GM23338 (cell line): ENCODE results near the gene NDUFAF8. TPM values are rescaled to one million over a fixed set of nuclear protein-coding genes. Genes with fewer than 3 reads are reported as not detected.

Experiments used
- ATAC-seq: fragments of 200-7000 bp; cut with Tn5 transposase; 3 replicates; pipeline ENCODE4 v1.9.1; 2020
- DNase-seq: peaks from one replicate; pipeline ENCODE4 v3.0.0-alpha.2; 2015; ENCODE audit warnings: low spot score
- H2AFZ ChIP-seq: fragments of 200-600 bp; sonication (generic); 2 replicates; pipeline ENCODE4 v1.8.0; 2016; ENCODE audit warnings: antibody characterized with exemption, mild to moderate bottlenecking, moderate library complexity
- H3F3A ChIP-seq: fragments of 200-600 bp; sonication (generic); replicated peaks from 2 replicates; pipeline ENCODE4 v1.8.0; 2017; ENCODE audit warnings: antibody characterized with exemption, mixed run types, low read depth
- H3K27ac ChIP-seq: fragments of 200-600 bp; sonication (generic); 2 replicates; pipeline ENCODE4 v1.6.1; 2016; ENCODE audit warnings: low read depth
- H3K27me3 ChIP-seq: fragments of 200-600 bp; sonication (generic); 2 replicates; pipeline ENCODE4 v1.8.0; 2016; ENCODE audit warnings: mild to moderate bottlenecking, mixed run types, moderate library complexity; ENCODE audit not compliant: insufficient read depth
- H3K36me3 ChIP-seq: fragments of 200-600 bp; sonication (generic); 2 replicates; pipeline ENCODE4 v1.8.0; 2016; ENCODE audit warnings: mild to moderate bottlenecking; ENCODE audit not compliant: insufficient read depth
- H3K4me1 ChIP-seq: fragments of 200-600 bp; sonication (generic); 2 replicates; pipeline ENCODE4 v1.8.0; 2016; ENCODE audit warnings: mild to moderate bottlenecking, moderate library complexity; ENCODE audit not compliant: insufficient read depth
- H3K4me2 ChIP-seq: fragments of 200-600 bp; sonication (generic); 2 replicates; pipeline ENCODE4 v1.7.1; 2017; ENCODE audit warnings: mixed run types
- H3K4me3 ChIP-seq: fragments of 200-600 bp; sonication (generic); 2 replicates; pipeline ENCODE4 v1.6.1; 2016; ENCODE audit warnings: mixed run types
- H3K79me2 ChIP-seq: fragments of 200-600 bp; sonication (generic); replicated peaks from 2 replicates; pipeline ENCODE4 v1.8.0; 2017; ENCODE audit warnings: mild to moderate bottlenecking; ENCODE audit not compliant: insufficient read depth
- H3K9me2 ChIP-seq: fragments of 200-600 bp; sonication (generic); 2 replicates; pipeline ENCODE4 v1.8.0; 2017; ENCODE audit not compliant: insufficient read depth
- H4K20me1 ChIP-seq: fragments of 200-600 bp; sonication (generic); replicated peaks from 2 replicates; pipeline ENCODE4 v1.8.0; 2017; ENCODE audit warnings: mild to moderate bottlenecking; ENCODE audit not compliant: insufficient read depth
- H3K27ac Mint-ChIP-seq: 2 replicates; pipeline ENCODE4 v1.8.0; 2020; ENCODE audit warnings: inconsistent platforms, mild to moderate bottlenecking, moderate library complexity, mixed read lengths
- H3K27me3 Mint-ChIP-seq: 3 replicates; pipeline ENCODE4 v1.8.0; 2022; ENCODE audit warnings: low read depth, mild to moderate bottlenecking, moderate library complexity, mixed read lengths, inconsistent platforms; ENCODE audit not compliant: insufficient read depth, poor library complexity
- H3K36me3 Mint-ChIP-seq: 3 replicates; pipeline ENCODE4 v1.8.0; 2021; ENCODE audit warnings: low read depth, mild to moderate bottlenecking, inconsistent platforms, moderate library complexity, mixed read lengths
- H3K4me1 Mint-ChIP-seq: 3 replicates; pipeline ENCODE4 v1.8.0; 2020; ENCODE audit warnings: mild to moderate bottlenecking, inconsistent platforms, mixed read lengths
- H3K4me3 Mint-ChIP-seq: 3 replicates; pipeline ENCODE4 v1.8.0; 2021; ENCODE audit warnings: moderate library complexity, mild to moderate bottlenecking, inconsistent platforms, mixed read lengths
- H3K9me3 Mint-ChIP-seq: 3 replicates; pipeline ENCODE4 v1.8.0; 2020; ENCODE audit warnings: moderate library complexity, mild to moderate bottlenecking, inconsistent platforms, mixed read lengths
- CREB1 ChIP-seq: fragments of 250-450 bp; sonication (Bioruptor Pico); IDR thresholded peaks from 2 replicates; pipeline ENCODE4 v1.5.0; 2020; ENCODE audit warnings: low read depth, mild to moderate bottlenecking, moderate library complexity
- EZH2phosphoT487 ChIP-seq: fragments of 200-600 bp; sonication (generic); IDR thresholded peaks from one replicate; pipeline ENCODE4 v1.8.1; 2018; ENCODE audit warnings: antibody characterized with exemption; ENCODE audit not compliant: unreplicated experiment
- JUNB ChIP-seq: IDR thresholded peaks from one replicate; pipeline ENCODE4 v1.6.1; 2016; ENCODE audit warnings: antibody characterized with exemption; ENCODE audit not compliant: unreplicated experiment
- NANOG ChIP-seq: IDR thresholded peaks from 2 replicates; pipeline ENCODE4 v1.6.1; 2016; ENCODE audit warnings: antibody characterized with exemption, borderline replicate concordance
- POLR2AphosphoS5 ChIP-seq: IDR thresholded peaks from 2 replicates; pipeline ENCODE4 v1.6.1; 2016; ENCODE audit warnings: antibody characterized with exemption, low read depth
- STAT1 ChIP-seq: IDR thresholded peaks from one replicate; pipeline ENCODE4 v1.6.1; 2016; ENCODE audit warnings: antibody characterized with exemption; ENCODE audit not compliant: unreplicated experiment
- ZNF114 ChIP-seq: fragments of 250-450 bp; sonication (Bioruptor Pico); IDR thresholded peaks from 2 replicates; pipeline ENCODE4 v1.5.0; 2020; ENCODE audit warnings: mild to moderate bottlenecking, moderate library complexity
- ZNF331 ChIP-seq: fragments of 250-450 bp; sonication (Bioruptor Pico); IDR thresholded peaks from 2 replicates; pipeline ENCODE4 v1.5.0; 2020; ENCODE audit warnings: low read depth, mild to moderate bottlenecking, moderate library complexity
- polyA plus RNA-seq: library from polyadenylated mRNA; unstranded; fragments of >200 nt; fragmentation: Nextera tagmentation; extraction: Ambion mirVana; gene quantifications from 2 replicates; pipeline ENCODE4 v1.2.1, GENCODE V29; 2016
- total RNA-seq: library from RNA; depleted of rRNA; stranded (reverse); fragments of >200 nt; shearing (Covaris generic); gene quantifications from 2 replicates; pipeline ENCODE4 v1.2.3, GENCODE V29; 2014
- TF ChIP-seq, protein P1 (sequence below), 2 experiments: fragments of 200-600 bp in 1 of 2; sonication (generic) in 1 of 2; conservative IDR thresholded peaks; 2 replicates each; pipeline versions ENCODE4 v1.5.1 to v1.6.1; 2016 to 2017; ENCODE audit warnings: antibody characterized with exemption in 2 of 2, low read depth in 2 of 2, mild to moderate bottlenecking in 2 of 2, moderate library complexity in 1 of 2
- TF ChIP-seq, protein P2 (sequence below): IDR thresholded peaks from 2 replicates; pipeline ENCODE4 v1.6.1; 2016; ENCODE audit warnings: antibody characterized with exemption
- TF ChIP-seq, protein P3 (sequence below): IDR thresholded peaks from one replicate; pipeline ENCODE4 v1.6.1; 2018; ENCODE audit warnings: antibody characterized with exemption; ENCODE audit not compliant: unreplicated experiment

Gene NDUFAF8
- total and polyA plus RNA-seq, 2 experiments from 2014 or later, result 21.5 to 156 TPM

DNA sequence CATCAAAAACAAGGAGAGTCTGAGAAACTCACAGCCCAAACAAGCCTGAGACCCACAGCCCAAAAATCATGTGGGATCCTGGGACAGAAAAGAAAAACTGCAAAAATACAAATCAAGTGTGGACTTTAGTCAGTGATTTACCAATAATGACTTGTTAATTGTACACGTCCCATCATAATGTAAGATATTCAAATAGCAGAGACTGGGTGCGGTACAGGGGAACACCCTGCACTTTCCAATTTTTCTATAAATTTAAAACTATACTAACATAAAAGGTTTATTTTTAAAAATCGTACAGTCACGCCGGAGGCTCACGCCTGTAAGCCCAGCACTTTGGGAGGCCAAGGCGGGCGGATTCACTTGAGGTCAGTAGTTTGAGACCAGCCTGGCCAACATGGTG lies 25.1 kb upstream of the NDUFAF8 start (continued):
- TF ChIP-seq, protein P1, sequence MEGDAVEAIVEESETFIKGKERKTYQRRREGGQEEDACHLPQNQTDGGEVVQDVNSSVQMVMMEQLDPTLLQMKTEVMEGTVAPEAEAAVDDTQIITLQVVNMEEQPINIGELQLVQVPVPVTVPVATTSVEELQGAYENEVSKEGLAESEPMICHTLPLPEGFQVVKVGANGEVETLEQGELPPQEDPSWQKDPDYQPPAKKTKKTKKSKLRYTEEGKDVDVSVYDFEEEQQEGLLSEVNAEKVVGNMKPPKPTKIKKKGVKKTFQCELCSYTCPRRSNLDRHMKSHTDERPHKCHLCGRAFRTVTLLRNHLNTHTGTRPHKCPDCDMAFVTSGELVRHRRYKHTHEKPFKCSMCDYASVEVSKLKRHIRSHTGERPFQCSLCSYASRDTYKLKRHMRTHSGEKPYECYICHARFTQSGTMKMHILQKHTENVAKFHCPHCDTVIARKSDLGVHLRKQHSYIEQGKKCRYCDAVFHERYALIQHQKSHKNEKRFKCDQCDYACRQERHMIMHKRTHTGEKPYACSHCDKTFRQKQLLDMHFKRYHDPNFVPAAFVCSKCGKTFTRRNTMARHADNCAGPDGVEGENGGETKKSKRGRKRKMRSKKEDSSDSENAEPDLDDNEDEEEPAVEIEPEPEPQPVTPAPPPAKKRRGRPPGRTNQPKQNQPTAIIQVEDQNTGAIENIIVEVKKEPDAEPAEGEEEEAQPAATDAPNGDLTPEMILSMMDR (conservative IDR thresholded peaks at IDR 0.05; ENCODE audit: low read depth in 2 of 2), result no peak
- TF ChIP-seq, protein P2, sequence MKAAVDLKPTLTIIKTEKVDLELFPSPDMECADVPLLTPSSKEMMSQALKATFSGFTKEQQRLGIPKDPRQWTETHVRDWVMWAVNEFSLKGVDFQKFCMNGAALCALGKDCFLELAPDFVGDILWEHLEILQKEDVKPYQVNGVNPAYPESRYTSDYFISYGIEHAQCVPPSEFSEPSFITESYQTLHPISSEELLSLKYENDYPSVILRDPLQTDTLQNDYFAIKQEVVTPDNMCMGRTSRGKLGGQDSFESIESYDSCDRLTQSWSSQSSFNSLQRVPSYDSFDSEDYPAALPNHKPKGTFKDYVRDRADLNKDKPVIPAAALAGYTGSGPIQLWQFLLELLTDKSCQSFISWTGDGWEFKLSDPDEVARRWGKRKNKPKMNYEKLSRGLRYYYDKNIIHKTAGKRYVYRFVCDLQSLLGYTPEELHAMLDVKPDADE, result no peak
- TF ChIP-seq CREB1 (CRISPR knock-in tag) (no peak), JUNB (no peak), POLR2AphosphoS5 (no peak), NANOG (no peak), EZH2phosphoT487 (no peak)

DNA sequence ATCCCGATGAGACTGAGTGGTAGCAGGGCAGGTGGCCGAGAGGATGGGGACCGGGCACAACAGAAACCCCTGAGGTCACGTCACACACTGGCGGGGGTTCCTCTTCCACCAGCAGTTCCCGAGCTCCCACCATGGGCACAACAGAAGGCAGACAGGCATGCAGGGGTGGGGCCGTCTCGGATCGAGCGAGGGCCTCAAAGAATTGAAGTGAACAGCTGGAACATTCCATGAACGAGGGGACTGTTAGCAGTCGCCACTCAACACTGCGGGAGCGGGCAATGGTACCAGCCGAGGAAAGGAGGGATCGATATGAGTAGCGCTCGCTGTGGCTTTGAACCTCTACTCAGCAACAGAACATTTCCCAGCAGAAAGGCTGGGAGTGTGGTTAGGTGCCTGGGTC lies 21.6 kb upstream of the NDUFAF8 start:
- no peaks in the 10 kb centered on the region for H3K27me3 ChIP-seq
- no peak overlapping the region for H3K27ac Mint-ChIP-seq

DNA sequence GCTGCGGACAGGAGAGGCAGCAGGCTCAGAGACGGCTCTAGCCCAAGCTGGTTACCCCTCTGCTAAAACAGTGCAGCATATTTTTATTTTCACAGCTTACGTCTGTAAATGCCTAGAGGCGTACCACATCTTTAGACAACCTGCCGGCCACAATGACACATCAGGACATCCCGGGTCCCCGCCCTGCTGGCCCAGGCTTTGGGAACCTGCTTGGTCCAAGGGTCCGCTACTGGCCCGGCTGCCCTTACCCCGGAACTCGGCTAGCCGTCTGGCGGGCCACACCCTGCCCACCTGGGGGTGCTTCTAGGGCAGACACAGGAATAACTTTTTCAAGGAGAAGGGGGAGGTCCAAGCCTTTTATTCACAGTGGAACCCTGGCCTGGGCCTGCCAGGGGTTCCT lies 20.7 kb upstream of the NDUFAF8 start:
- peaks cover 9% of the 10 kb centered on the region; the same call in 1 of the 2 replicates for H3K4me1 ChIP-seq
- H3K27me3 Mint-ChIP-seq, result peaks cover 5% of the 10 kb centered on the region
- no peaks in the 10 kb centered on the region for H3K36me3 ChIP-seq
- no peak overlapping the region for H3K4me3 Mint-ChIP-seq
- no peak overlapping the region for H3K4me3 ChIP-seq
- H3K9me3 Mint-ChIP-seq, result no peaks in the 10 kb centered on the region
- DNase-seq, result no peak
- H3K36me3 Mint-ChIP-seq, result no peaks in the 10 kb centered on the region; the same call in 1 of the 3 replicates
- peaks cover 8% of the 10 kb centered on the region for H4K20me1 ChIP-seq
- ATAC-seq, result no peak
- no peak overlapping the region for H3K27ac Mint-ChIP-seq
- no peaks in the 10 kb centered on the region for H3K27me3 ChIP-seq
- H3K4me1 Mint-ChIP-seq, result peaks cover 9% of the 10 kb centered on the region
- no peak overlapping the region for H3K27ac ChIP-seq
- no peak overlapping the region for H2AFZ ChIP-seq
- peaks cover 50% of the 10 kb centered on the region for H3K79me2 ChIP-seq
- H3K9me2 ChIP-seq, result no peaks in the 10 kb centered on the region
- H3K4me2 ChIP-seq, result no peak overlapping the region
- H3F3A ChIP-seq, result no peaks in the 10 kb centered on the region
- TF ChIP-seq ZNF331 (CRISPR knock-in tag) (no peak), STAT1 (no peak)
- TF ChIP-seq, protein P3, sequence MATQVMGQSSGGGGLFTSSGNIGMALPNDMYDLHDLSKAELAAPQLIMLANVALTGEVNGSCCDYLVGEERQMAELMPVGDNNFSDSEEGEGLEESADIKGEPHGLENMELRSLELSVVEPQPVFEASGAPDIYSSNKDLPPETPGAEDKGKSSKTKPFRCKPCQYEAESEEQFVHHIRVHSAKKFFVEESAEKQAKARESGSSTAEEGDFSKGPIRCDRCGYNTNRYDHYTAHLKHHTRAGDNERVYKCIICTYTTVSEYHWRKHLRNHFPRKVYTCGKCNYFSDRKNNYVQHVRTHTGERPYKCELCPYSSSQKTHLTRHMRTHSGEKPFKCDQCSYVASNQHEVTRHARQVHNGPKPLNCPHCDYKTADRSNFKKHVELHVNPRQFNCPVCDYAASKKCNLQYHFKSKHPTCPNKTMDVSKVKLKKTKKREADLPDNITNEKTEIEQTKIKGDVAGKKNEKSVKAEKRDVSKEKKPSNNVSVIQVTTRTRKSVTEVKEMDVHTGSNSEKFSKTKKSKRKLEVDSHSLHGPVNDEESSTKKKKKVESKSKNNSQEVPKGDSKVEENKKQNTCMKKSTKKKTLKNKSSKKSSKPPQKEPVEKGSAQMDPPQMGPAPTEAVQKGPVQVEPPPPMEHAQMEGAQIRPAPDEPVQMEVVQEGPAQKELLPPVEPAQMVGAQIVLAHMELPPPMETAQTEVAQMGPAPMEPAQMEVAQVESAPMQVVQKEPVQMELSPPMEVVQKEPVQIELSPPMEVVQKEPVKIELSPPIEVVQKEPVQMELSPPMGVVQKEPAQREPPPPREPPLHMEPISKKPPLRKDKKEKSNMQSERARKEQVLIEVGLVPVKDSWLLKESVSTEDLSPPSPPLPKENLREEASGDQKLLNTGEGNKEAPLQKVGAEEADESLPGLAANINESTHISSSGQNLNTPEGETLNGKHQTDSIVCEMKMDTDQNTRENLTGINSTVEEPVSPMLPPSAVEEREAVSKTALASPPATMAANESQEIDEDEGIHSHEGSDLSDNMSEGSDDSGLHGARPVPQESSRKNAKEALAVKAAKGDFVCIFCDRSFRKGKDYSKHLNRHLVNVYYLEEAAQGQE, result no peak
- TF ChIP-seq, protein P2, result no peak

More for the DNA sequence above, 21.6 kb upstream of the NDUFAF8 start:
- Histone ChIP-seq H2AFZ (no peak overlapping the region), H4K20me1 (peaks cover 8% of the 10 kb centered on the region), H3F3A (no peaks in the 10 kb centered on the region), H3K9me2 (no peaks in the 10 kb centered on the region), H3K4me2 (no peak overlapping the region), H3K36me3 (no peaks in the 10 kb centered on the region), H3K79me2 (peaks cover 51% of the 10 kb centered on the region), H3K4me3 (no peak overlapping the region), H3K4me1 (peaks cover 9% of the 10 kb centered on the region; the same call in 1 of the 2 replicates), H3K27ac (peak overlapping the region; percentile 39; the same call in 1 of the 2 replicates)
- TF ChIP-seq JUNB (no peak), ZNF331 (CRISPR knock-in tag) (no peak), ZNF114 (CRISPR knock-in tag) (no peak)
- no peak for ATAC-seq
- H3K4me1 Mint-ChIP-seq, result peaks cover 8% of the 10 kb centered on the region
- peaks cover 6% of the 10 kb centered on the region for H3K27me3 Mint-ChIP-seq
- H3K9me3 Mint-ChIP-seq, result no peaks in the 10 kb centered on the region
- H3K36me3 Mint-ChIP-seq, result no peaks in the 10 kb centered on the region; the same call in 1 of the 3 replicates
- H3K4me3 Mint-ChIP-seq, result no peak overlapping the region
- no peak for DNase-seq
